HepG2 (cell line): ENCODE measurements around the gene DTX4. TPM values are rescaled to one million over a fixed set of nuclear protein-coding genes. Genes with fewer than 3 reads are reported as not detected.

ENCODE experiments used
- ATAC-seq: fragments of 200-7000 bp; cut with Tn5 transposase; 3 replicates; pipeline ENCODE4 v1.9.1; 2020; ENCODE audit warnings: mild to moderate bottlenecking, moderate library complexity
- BruUV-seq: library from RNA; stranded (reverse); fragments of 400-500 nt; replicated peaks from 2 replicates; lab custom pipeline; 2021; lab: Mats Ljungman, UMichigan
- CTCF ChIA-PET: fragments of 300-600 bp; formaldehyde crosslinking; extraction: SDS; loops from one replicate; lab custom pipeline; 2021; ENCODE audit warnings: low total read pairs, inconsistent platforms, low intra/inter-chr PET ratio; lab: Yijun Ruan, JAX
- POLR2A ChIA-PET: fragments of 350-600 bp; sonication (Branson Sonifier 250); formaldehyde crosslinking; loops from one replicate; lab custom pipeline; 2020; ENCODE audit warnings: antibody characterized with exemption, inconsistent platforms; lab: Yijun Ruan, JAX
- DNase-seq: peaks from one replicate; pipeline ENCODE4 v3.0.0-alpha.2; 2015; ENCODE audit warnings: low spot score
- FAIRE-seq: peaks from 3 replicates; lab custom pipeline; 2011; peaks lifted over from hg19 to GRCh38; lab: Jason Lieb, UNC
- H2AFZ ChIP-seq: one replicate; pipeline ENCODE4 v1.6.1; 2011; ENCODE audit warnings: low read length, inconsistent platforms
- H3K27ac ChIP-seq: fragments of 300-600 bp; 3 replicates; pipeline ENCODE4 v1.8.0; 2011; ENCODE audit warnings: mixed run types, mild to moderate bottlenecking, mixed read lengths, low read length, inconsistent platforms; ENCODE audit not compliant: insufficient read depth; ENCODE audit errors: extremely low read length
- H3K27me3 ChIP-seq, 2 experiments: fragments of 200-600 bp in 1 of 2; 2 replicates in 1 of 2; 3 replicates in 1 of 2; pipeline versions ENCODE4 v1.6.0 to v1.8.0; 2011; ENCODE audit warnings: low read length in 2 of 2, mild to moderate bottlenecking in 2 of 2, moderate library complexity in 2 of 2, inconsistent platforms in 1 of 2; ENCODE audit not compliant: insufficient read depth in 2 of 2, control insufficient read depth in 1 of 2
- H3K36me3 ChIP-seq, 2 experiments: fragments of 200-600 bp in 1 of 2; replicated peaks in 1 of 2; 2 replicates in 1 of 2; 3 replicates in 1 of 2; pipeline versions ENCODE4 v1.5.1 to v1.8.0; 2011; ENCODE audit warnings: low read length in 2 of 2, inconsistent platforms in 1 of 2; ENCODE audit not compliant: insufficient read depth in 2 of 2, control insufficient read depth in 1 of 2
- H3K4me1 ChIP-seq: 2 replicates; pipeline ENCODE4 v1.5.1; 2012; ENCODE audit warnings: low read length, inconsistent platforms; ENCODE audit not compliant: insufficient read depth
- H3K4me2 ChIP-seq: 2 replicates; pipeline ENCODE4 v1.6.0; 2011; ENCODE audit warnings: low read depth, low read length, inconsistent platforms
- H3K4me3 ChIP-seq, 3 experiments: fragments of 200-600 bp in 1 of 3; sonication (generic), shearing (Covaris generic) in 1 of 3; replicated peaks in 1 of 3; 2 replicates each; pipeline ENCODE4 v1.5.1; 2011 to 2016; ENCODE audit warnings: low read length in 3 of 3, inconsistent platforms in 2 of 3, low read depth in 2 of 3, mild to moderate bottlenecking in 2 of 3, control low read depth in 1 of 3, mixed read lengths in 1 of 3; ENCODE audit not compliant: insufficient read depth in 1 of 3
- H3K79me2 ChIP-seq: one replicate; pipeline ENCODE4 v1.6.1; 2011; ENCODE audit warnings: low read length, inconsistent platforms; ENCODE audit not compliant: insufficient read depth
- H3K9ac ChIP-seq: 2 replicates; pipeline ENCODE4 v1.6.0; 2011; ENCODE audit warnings: mild to moderate bottlenecking, low read depth, low read length, inconsistent platforms; ENCODE audit not compliant: insufficient read depth
- H3K9me3 ChIP-seq: 2 replicates; pipeline ENCODE4 v1.5.1; 2012; ENCODE audit warnings: mild to moderate bottlenecking, low read length
- H4K20me1 ChIP-seq: 2 replicates; pipeline ENCODE4 v1.6.0; 2011; ENCODE audit warnings: inconsistent platforms, mild to moderate bottlenecking, low read length, moderate library complexity; ENCODE audit not compliant: insufficient read depth
- ETV5 ChIP-seq: IDR thresholded peaks from 2 replicates; pipeline ENCODE4 v1.6.1; 2018; ENCODE audit warnings: missing biosample characterization, missing genetic modification reagents, inconsistent platforms, borderline replicate concordance
- ETV6 ChIP-seq: sonication (generic); formaldehyde crosslinking; conservative IDR thresholded peaks from 2 replicates; pipeline ENCODE4 v1.4.0; 2020; ENCODE audit warnings: missing genetic modification reagents
- FOXP1 ChIP-seq, 2 experiments: fragments of 450-650 bp in 1 of 2; IDR thresholded peaks; 2 replicates each; pipeline ENCODE4 v1.6.1; 2017 to 2018; ENCODE audit warnings: antibody characterized with exemption in 1 of 2
- HNF4G ChIP-seq, 2 experiments: sonication (generic) in 1 of 2; formaldehyde crosslinking in 1 of 2; IDR thresholded peaks; 2 replicates each; pipeline versions ENCODE4 v1.4.0 to v1.6.1; 2011 to 2020; ENCODE audit warnings: borderline replicate concordance in 2 of 2, low read depth in 2 of 2, mild to moderate bottlenecking in 2 of 2, low read length in 1 of 2, missing genetic modification reagents in 1 of 2, moderate library complexity in 1 of 2
- KDM1A ChIP-seq: IDR thresholded peaks from 2 replicates; pipeline ENCODE4 v1.6.1; 2016; ENCODE audit warnings: missing compliant biosample characterization
- NAIF1 ChIP-seq: sonication (generic); formaldehyde crosslinking; IDR thresholded peaks from 2 replicates; pipeline ENCODE4 v1.5.0; 2020; ENCODE audit warnings: mild to moderate bottlenecking, missing genetic modification reagents, borderline replicate concordance
- NFAT5 ChIP-seq: sonication (generic); formaldehyde crosslinking; IDR thresholded peaks from 2 replicates; pipeline ENCODE4 v1.4.0; 2020; ENCODE audit warnings: missing genetic modification reagents
- SATB2 ChIP-seq: sonication (generic); formaldehyde crosslinking; IDR thresholded peaks from 2 replicates; pipeline ENCODE4 v1.5.0; 2020; ENCODE audit warnings: missing genetic modification reagents
- TSC22D2 ChIP-seq: sonication (generic); formaldehyde crosslinking; IDR thresholded peaks from 2 replicates; pipeline ENCODE4 v1.5.1; 2020; ENCODE audit warnings: missing genetic modification reagents, mild to moderate bottlenecking, borderline replicate concordance
- ZNF232 ChIP-seq: sonication (generic); formaldehyde crosslinking; IDR thresholded peaks from 2 replicates; pipeline ENCODE4 v1.4.0; 2020; ENCODE audit warnings: missing genetic modification reagents, borderline replicate concordance
- ZNF335 ChIP-seq: sonication (generic); formaldehyde crosslinking; IDR thresholded peaks from 2 replicates; pipeline ENCODE4 v1.4.0; 2020; ENCODE audit warnings: missing genetic modification reagents
- ZNF563 ChIP-seq: sonication (generic); formaldehyde crosslinking; IDR thresholded peaks from 2 replicates; pipeline ENCODE4 v1.8.0; 2022; ENCODE audit warnings: mild to moderate bottlenecking, moderate library complexity, missing genetic modification reagents
- ZNF678 ChIP-seq: sonication (generic); formaldehyde crosslinking; IDR thresholded peaks from 2 replicates; pipeline ENCODE4 v1.4.0; 2020; ENCODE audit warnings: mild to moderate bottlenecking, missing genetic modification reagents
- ZNF879 ChIP-seq: sonication (generic); formaldehyde crosslinking; IDR thresholded peaks from 2 replicates; pipeline ENCODE4 v1.8.1; 2023; ENCODE audit warnings: missing genetic modification reagents
- ZSCAN29 ChIP-seq: sonication (generic); formaldehyde crosslinking; conservative IDR thresholded peaks from 2 replicates; pipeline ENCODE4 v1.4.0; 2020; ENCODE audit warnings: mild to moderate bottlenecking, missing genetic modification reagents
- ZZZ3 ChIP-seq: sonication (generic); formaldehyde crosslinking; IDR thresholded peaks from 2 replicates; pipeline ENCODE4 v1.4.0; 2020; ENCODE audit warnings: missing genetic modification reagents, mild to moderate bottlenecking, borderline replicate concordance
- WGBS: methylation state at CpG from one replicate; pipeline ENCODE4 v1.1.6; 2017; ENCODE audit warnings: low lambda C conversion rate; 5-methylcytosine and 5-hydroxymethylcytosine counted together
- in situ Hi-C: cut with HindIII; loops from 2 replicates; pipeline ENCODE4 v1.10.0; 2017; ENCODE audit warnings: low pct_unique_long_range_greater_than_20kb; ENCODE audit not compliant: extremely low pct_ligation_motif_present
- intact Hi-C: fragments of 100-400 bp; cut with micrococcal nuclease; formaldehyde crosslinking; loops from one replicate; pipeline ENCODE4 v1.10.0; 2022; ENCODE audit not compliant: unreplicated experiment
- polyA plus RNA-seq, 8 experiments: library from polyadenylated mRNA; depleted of rRNA in 3 of 8; stranded (reverse) in 7 of 8; unstranded in 1 of 8; fragments of >200 nt; fragmentation: Illumina TruSeq in 4 of 8; extraction: Trizol in 4 of 8; gene quantifications; 2 replicates each; pipeline versions ENCODE4 v1.2.1 to v1.2.3, GENCODE V29; 2011 to 2016; ENCODE audit warnings: low read depth in 4 of 8, missing spikeins in 1 of 8, mixed read lengths in 1 of 8; ENCODE audit not compliant: insufficient read depth in 1 of 8
- total RNA-seq, 5 experiments: library from RNA; depleted of rRNA; stranded (reverse); fragments of >200 nt; fragmentation: Illumina TruSeq; extraction: Trizol; gene quantifications; 2 replicates each; pipeline ENCODE4 v1.2.3, GENCODE V29; 2016; ENCODE audit warnings: low read depth in 1 of 5

The DTX4 gene
- total and polyA plus RNA-seq, 2 of the 13 experiments (the other 11 are each of a cell fraction or from before 2014, with no cell fraction given), result 0.67 to 5.6 TPM

- TF ChIP-seq FOXP1 (IDR thresholded peaks at IDR 0.05) (no peak), FOXP1 (CRISPR knock-in tag; IDR thresholded peaks at IDR 0.05) (no peak), TSC22D2 (no peak), ZZZ3 (CRISPR knock-in tag) (no peak), ZNF563 (CRISPR knock-in tag) (no peak), ZSCAN29 (CRISPR knock-in tag) (no peak), NAIF1 (CRISPR knock-in tag) (no peak), ZNF879 (CRISPR knock-in tag) (no peak), KDM1A (no peak)
Observed at GRCh38 chr11:59214141-59214893, 42.4 kb downstream of the DTX4 start (continued).

GRCh38 chr11:59216641-59217564 lies 45.0 kb downstream of the DTX4 start:
- FAIRE-seq, result no peak
- H3K79me2 ChIP-seq, result no peaks in the 10 kb centered on the region
- no peak for DNase-seq
- H3K9me3 ChIP-seq, result no peaks in the 10 kb centered on the region
- H3K4me2 ChIP-seq, result no peak overlapping the region
- H3K36me3 ChIP-seq, result no peaks in the 10 kb centered on the region
- H3K4me3 ChIP-seq, result no peak overlapping the region
- ChIA-PET POLR2A (no interaction called here), CTCF (no interaction called here)
- no peak for ATAC-seq
- 28% methylated on average over 9 of the region's 9 CpGs for WGBS
- H3K27ac ChIP-seq, result no peak overlapping the region
- no peak overlapping the region for H3K9ac ChIP-seq
- intact Hi-C loops (no loop called here), in situ Hi-C loops (no loop called here)
- H2AFZ ChIP-seq, result no peak overlapping the region
- no TSS peak for BruUV-seq
- H4K20me1 ChIP-seq, result no peaks in the 10 kb centered on the region
- H3K4me1 ChIP-seq, result no peaks in the 10 kb centered on the region
- H3K27me3 ChIP-seq, result no peaks in the 10 kb centered on the region
- TF ChIP-seq HNF4G (IDR thresholded peaks at IDR 0.05; ENCODE audit: borderline replicate concordance, low read depth, low read length) (no peak), HNF4G (CRISPR knock-in tag; IDR thresholded peaks at IDR 0.05; ENCODE audit: borderline replicate concordance, low read depth) (no peak), NFAT5 (CRISPR knock-in tag) (no peak), ETV5 (CRISPR knock-in tag) (no peak), SATB2 (CRISPR knock-in tag) (no peak), ZNF232 (CRISPR knock-in tag) (no peak), ETV6 (no peak), ZNF335 (no peak), ZNF678 (CRISPR knock-in tag) (no peak)
